ENCODE results near the gene USP20.

- TF ChIP-seq CTCF (conservative IDR thresholded peaks at IDR 0.05), result no peak
- no peak for TF ChIP-seq EZH2 (IDR thresholded peaks at IDR 0.05; ENCODE audit: low read depth)
Observed at GRCh38 chr9:129930743-129931142, 95.5 kb downstream of the USP20 start.

All from PC-9 (cell line).